Activated CD4-positive, alpha-beta T cell treated with anti-CD3 and anti-CD28 coated beads, Interleukin-2, Interleukin-6, amounts not matched to agents 100 ng/mL and 50 ng/mL, durations not matched to agents 16 hours and 8 hours (primary cell): ENCODE measurements around the gene PATJ.
A peak's percentile ranks its signal among the peaks of the same experiment; 100 is the strongest.
"Not testable (repeated sequence)": the region's sequence is repeated elsewhere in the genome, so short reads cannot be mapped to it uniquely, and the experiment has no call there.

ENCODE experiments used
- DNase-seq: peaks from one replicate; pipeline ENCODE4 v3.0.0-alpha.2; 2020

PATJ gene

GRCh38 chr1:61819421-61819820 lies 77.1 kb downstream of the PATJ start:
- no peak for DNase-seq

GRCh38 chr1:61825393-61825792 lies 83.1 kb downstream of the PATJ start:
- no peak for DNase-seq

- no peak for DNase-seq
These were observed 86.5 kb downstream of the PATJ start for GRCh38 chr1:61828805-61829204.

- no peak for DNase-seq
These were observed 94.4 kb downstream of the PATJ start for GRCh38 chr1:61836649-61837048.

- DNase-seq, result not testable (repeated sequence)
These were observed 95.3 kb downstream of the PATJ start for GRCh38 chr1:61837607-61838006.

GRCh38 chr1:61839679-61840078 lies 97.4 kb downstream of the PATJ start:
- no peak for DNase-seq

- DNase-seq, result no peak
These were observed 99.8 kb downstream of the PATJ start for GRCh38 chr1:61842036-61842435.

- DNase-seq, result no peak
These were observed 100.7 kb downstream of the PATJ start for GRCh38 chr1:61842863-61843514.

GRCh38 chr1:61844006-61844405 lies 101.7 kb downstream of the PATJ start:
- no peak for DNase-seq

- not testable (repeated sequence) for DNase-seq
These were observed 102.4 kb downstream of the PATJ start for GRCh38 chr1:61844664-61845063.

- no peak for DNase-seq
These were observed 109.0 kb downstream of the PATJ start for GRCh38 chr1:61851235-61851634.

GRCh38 chr1:61851849-61852669 lies 109.8 kb downstream of the PATJ start:
- DNase-seq, result peak; percentile 58

GRCh38 chr1:61852670-61853015 lies 110.4 kb downstream of the PATJ start:
- DNase-seq, result no peak

- no peak for DNase-seq
These were observed 111.3 kb downstream of the PATJ start for GRCh38 chr1:61853583-61853982.

GRCh38 chr1:61864489-61864888 lies 122.2 kb downstream of the PATJ start:
- DNase-seq, result no peak

- no peak for DNase-seq
These were observed 123.5 kb downstream of the PATJ start for GRCh38 chr1:61865646-61866220.

GRCh38 chr1:61869691-61870109 lies 127.4 kb downstream of the PATJ start:
- DNase-seq, result no peak

GRCh38 chr1:61872206-61872605 lies 129.9 kb downstream of the PATJ start:
- no peak for DNase-seq

- no peak for DNase-seq
These were observed 131.3 kb downstream of the PATJ start for GRCh38 chr1:61873581-61873980.

- DNase-seq, result no peak
These were observed 131.7 kb downstream of the PATJ start for GRCh38 chr1:61873994-61874393.

- DNase-seq, result no peak
These were observed 132.9 kb downstream of the PATJ start for GRCh38 chr1:61875198-61875597.

- not testable (repeated sequence) for DNase-seq
These were observed 137.7 kb downstream of the PATJ start for GRCh38 chr1:61879887-61880474.

GRCh38 chr1:61887076-61887867 lies 145.0 kb downstream of the PATJ start:
- DNase-seq, result no peak
